HG03457 (cell line): ENCODE measurements around the gene FHIT.

Experiments used
- ATAC-seq: cut with Tn5 transposase; IDR thresholded peaks from one replicate; pipeline ENCODE4 v1.9.1; 2021; ENCODE audit warnings: moderate number of reproducible peaks; ENCODE audit not compliant: unreplicated experiment

The FHIT gene

DNA sequence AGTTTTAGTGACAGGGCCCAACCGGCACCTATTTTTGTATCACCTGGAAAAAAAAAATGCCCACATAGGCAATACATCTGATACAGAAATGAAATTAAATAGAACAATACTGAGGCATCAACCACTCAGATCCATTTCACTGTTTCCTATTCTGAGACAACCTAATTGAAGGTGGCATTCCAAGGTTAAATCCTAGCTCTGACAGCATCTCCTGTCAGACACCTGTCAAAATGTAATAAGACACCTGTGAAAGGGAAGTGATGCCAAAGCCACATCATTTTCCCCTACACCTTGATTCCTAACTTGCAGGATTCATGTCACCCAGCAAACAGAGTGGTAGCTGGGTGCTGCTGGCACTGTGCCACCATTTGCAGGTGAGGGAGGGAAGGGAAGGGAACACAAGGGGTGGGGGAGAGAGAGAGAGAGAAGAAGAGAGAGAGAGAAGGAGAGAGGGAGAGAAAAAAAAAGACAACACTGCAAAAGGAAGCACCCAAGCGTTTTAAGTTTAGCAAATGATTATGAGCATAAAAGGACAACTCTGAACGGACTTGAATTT, 1156.8 kb downstream of the FHIT start:
- no peak for ATAC-seq

DNA sequence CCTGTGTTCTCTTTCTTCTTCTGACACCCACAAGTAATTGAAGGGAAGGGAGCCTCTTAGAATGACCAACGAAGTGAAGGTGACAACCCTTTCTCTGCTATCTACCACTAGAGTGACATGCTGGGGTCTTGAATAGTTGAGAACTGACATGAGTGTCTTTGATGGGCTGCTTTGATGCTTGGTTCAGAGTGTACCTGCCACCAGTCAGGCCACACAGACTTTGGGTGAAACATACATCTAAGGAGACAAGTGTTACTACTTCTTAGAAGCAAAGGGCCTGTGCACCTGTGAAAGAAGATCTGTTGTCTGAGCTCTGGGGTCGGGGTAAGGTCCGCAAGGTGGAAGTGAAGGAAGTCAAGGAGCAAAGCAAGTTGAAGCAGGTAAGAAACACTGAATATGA, 1160.7 kb downstream of the FHIT start:
- ATAC-seq = no peak

DNA sequence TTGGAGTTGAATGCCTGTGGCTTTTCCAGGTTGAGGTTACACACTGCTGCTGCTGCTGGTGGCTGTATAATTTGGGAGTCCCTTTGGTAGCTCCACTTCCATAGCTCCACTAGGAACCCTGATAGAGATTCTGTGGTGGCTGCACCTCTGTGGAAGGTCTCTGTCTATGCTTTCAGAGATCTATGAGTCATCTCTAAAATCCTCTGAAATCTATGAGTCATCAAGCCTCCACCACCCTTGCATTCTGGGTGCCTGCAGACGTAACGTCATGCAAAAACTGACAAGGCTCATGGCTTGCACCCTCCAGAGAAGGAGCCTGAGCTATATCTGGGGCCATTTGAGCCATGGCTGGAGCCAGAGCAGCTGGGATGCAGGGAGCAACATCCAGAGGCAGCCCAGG, 1164.4 kb downstream of the FHIT start:
- no peak for ATAC-seq

DNA sequence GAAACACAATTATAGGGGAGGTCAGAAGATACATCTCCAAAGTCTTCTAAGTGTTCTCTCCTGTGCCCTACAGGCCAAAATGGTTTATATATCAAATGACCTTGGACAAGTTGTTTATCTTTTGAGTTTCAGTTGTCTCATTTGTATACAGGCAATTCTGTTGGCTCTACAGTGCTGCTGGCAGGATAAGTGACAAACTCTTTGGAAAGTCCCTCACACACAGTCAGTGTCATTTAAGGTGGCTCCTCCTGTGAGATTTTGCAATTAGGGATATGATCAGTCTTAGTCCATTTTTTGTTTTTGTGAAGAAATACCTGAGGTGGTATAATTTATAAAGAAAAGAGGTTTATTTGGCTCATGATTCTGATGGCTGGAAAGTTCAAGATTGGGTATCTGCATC, 1165.6 kb downstream of the FHIT start:
- ATAC-seq = no peak

DNA sequence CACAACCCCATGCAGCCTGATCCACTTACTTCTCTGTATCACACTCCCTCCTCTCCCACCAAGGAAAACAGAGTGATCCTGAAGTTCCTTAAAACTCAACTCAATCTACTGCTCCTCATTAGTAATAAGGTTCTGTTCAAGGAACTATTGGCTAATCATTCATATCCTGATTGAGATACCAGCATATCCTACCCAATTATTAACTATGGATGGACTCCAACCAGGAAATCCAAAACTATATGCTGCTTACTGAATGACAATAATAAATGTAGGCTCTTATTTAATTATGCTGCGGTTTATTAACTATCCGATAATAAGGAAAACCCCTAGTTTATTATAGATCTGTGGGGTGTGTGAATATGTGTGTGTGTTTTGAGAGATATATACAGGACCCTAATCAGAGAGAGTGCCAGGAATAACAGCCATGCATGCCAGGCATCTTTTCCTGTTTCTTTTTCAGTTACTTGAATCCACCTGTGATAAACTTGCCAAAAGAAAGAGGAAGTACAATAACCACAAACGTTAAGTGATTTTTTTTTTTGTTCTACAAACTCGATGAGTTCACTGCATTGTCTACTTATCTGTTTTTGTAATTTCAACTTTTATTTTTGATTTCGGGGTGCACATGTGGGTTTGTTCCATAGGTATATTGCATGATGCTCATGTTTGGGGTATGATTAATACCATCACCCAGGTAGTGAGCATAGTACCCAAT, 1169.7 kb downstream of the FHIT start:
- ATAC-seq = no peak

DNA sequence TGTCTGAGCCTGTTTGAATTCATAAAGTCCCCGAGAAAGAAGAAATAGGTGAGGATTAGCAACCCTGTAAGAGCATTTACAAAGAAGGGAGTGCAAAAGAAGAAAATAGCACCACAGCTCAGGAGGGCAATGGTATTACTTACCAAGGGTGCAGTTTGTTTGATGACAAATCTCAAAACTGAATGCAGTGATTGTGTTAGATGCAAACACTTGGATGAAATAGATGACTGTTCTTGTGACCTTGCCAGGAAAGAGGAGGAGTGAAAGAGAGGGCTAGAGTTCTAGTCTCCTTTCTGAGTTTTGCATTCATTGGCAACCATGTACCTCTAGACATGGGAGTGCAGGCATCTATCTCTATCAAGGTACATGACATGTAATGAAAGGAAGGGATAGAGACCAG, 1170.6 kb downstream of the FHIT start:
- ATAC-seq = no peak

DNA sequence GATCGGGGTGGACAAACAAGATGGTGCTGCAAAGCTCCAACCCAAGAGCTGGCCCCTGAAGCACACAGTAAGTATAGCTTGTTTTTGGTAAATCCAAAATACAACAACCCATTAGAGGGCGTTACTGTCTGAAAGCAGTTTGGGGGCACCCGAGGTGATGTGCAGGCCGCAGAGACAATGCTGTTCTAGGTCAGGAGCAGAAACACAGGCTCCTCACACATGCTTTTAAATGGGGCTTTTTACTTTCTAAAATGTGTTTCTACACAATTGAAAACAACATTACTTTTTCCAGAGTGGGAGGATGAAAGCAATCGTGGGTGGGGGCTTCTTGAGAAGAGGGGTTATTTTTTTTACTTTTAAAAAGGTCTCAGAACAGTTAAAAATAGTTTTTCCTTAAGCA, 1172.2 kb downstream of the FHIT start:
- ATAC-seq = no peak

DNA sequence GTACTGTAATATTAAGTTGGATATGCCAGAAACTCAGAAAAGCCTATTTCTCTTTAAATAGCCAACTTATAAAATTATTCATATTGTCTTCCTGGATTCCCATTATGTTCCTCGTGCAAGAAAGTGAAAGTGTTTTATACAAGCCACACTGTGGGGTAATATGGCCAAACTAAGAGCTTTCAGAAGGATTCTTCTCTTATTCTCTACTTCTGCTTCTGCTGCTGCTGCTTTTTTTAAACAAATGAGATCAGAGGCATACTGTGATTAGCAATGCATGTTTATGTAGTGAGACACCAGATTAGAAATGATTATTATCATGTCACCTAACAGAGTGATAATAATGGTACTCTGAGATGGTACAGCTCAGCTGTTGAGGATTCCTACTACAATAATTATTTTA, 1174.9 kb downstream of the FHIT start:
- no peak for ATAC-seq

DNA sequence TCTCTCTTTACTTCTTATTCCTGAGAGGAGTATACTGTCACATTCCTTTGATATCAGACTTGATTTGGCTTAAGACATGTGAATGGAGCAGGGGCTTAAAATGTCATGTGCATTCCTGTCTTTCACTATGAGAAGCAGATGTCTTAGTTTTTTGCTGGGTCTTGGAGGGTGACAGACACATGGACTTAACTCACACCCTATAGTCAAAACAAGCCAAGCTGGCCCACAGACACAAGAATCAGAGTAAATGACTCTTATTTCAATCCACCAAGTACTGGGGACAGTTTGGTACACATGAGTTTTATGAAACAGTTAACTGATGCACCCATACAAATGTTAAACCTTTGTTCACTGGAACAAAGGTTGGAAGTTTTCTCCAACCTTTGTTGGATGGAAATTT, 1177.3 kb downstream of the FHIT start:
- no peak for ATAC-seq

DNA sequence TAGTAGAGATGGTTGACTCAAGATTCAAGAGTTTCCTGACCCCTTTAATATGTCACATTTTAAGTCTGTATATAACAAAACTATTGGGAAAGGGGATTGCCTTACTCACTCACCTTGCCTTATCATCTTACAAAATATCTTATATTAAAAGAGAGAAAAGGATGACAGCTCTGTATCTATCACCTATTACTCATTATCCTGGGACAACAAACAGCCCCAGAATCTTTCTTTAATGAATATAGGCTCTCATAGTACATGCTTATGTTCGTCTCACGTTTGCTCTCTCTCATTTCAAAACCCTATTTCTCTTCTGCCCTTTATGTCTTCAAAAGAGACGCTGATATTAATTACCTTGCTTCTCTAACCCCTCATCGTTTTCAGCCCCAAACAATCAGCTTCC, 1178.0 kb downstream of the FHIT start:
- no peak for ATAC-seq

DNA sequence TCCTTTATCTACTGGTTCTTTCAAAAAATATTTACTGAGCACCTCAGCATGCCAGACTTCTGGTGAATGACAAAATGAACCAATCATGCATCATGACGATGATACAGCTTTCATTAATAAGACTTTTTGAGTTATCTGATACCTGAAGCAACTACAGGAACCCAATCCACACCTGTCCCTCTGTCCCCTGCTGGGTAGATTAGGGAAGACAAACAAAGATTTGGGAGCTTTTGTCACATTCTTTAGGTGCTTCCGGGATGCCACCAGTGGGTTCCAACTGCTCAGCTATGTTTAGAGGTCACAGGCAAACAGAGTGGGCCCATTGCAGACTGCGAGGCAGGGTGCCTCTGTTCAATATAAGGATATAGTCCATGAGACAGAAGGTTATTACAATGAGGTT, 1180.9 kb downstream of the FHIT start:
- no peak for ATAC-seq

DNA sequence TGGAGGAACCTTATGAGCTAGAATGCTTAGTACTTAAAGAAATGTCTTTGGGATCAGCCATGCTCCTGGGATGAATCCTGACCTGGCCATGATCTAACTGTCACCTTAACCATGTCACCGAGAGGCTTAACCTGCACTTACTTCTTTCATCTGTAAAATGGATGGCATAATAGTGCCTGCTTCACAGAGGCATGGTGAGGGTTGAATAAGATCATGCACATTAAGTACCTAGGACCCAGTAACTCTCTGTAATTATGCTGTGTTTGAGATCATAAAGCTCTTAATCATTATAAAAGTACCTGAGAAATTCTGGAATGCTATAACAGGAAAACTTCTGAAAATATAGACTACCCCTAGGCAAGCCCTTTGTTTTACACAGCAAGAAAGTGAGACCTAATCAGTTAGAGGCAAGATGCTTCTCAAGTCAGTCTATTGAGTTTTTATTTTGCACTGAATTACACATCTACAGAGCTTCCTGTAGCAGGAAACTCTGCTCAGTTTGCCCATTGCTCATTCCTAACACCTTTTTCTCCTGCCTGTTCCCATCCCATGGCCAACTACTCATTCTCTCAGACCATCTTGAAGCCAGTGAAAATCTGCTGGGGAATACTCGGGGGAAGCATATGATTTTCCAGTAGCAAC, 1185.9 kb downstream of the FHIT start:
- no peak for ATAC-seq

DNA sequence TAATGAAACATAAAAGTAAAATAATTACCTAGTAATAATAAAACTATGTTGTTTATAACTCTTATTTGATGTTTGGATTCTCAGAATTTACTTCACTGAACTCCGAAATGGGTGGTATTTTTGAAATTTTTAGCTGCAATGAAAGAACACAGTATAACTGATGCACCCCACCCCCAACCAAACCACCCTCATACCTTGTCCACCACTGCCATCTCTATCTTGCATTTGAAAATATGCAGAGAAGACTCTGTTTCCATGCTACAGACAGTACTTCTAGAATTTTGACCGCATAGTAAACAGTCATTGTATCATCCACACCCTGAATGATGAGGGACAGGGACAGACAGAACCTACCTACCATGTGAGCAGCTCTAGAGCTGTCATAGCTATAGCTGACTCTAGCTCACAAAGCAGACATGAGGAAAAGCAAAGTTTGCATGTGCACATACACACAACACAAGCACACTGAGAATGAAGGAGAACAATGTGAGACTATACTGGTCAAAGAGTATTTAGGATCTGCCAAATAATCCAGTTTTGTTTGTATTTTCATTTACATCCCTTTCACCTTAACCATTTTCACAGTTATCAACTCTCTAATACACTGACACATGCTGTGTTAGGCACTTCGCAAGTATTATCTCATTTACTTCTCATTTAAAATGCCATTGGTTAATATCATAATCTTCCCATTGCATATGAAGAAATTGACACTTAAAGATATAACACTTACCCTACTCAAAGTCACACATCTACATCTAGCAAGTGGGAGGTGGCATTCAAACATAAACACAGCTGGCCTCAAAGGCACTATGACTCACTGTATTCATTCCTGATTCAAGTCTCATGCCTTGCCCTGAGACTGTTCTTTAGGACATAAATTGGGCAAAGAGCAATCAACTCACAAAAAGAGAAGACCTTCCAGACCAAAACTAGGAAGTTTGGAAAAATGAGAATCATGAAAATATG, 1186.8 kb downstream of the FHIT start:
- no peak for ATAC-seq

DNA sequence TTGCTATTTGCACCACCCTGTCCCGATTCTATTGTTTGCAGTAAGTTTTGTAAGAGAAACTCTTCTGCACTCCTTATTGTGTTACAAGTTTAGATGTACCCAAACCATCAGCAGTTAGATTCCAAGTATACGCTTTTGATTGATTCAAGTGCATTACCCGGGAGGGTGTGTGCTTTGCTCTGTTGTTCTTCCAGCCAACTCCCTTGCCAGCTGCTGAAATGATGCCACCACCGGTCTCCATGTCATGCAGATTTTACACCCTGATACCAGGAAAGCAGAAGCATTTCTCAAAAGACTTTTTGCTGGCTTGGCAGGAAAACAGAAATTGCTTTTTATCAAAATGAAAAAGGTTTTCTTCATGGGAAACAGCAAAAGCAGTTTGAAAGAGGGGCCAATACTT, 1194.8 kb downstream of the FHIT start:
- ATAC-seq = no peak

DNA sequence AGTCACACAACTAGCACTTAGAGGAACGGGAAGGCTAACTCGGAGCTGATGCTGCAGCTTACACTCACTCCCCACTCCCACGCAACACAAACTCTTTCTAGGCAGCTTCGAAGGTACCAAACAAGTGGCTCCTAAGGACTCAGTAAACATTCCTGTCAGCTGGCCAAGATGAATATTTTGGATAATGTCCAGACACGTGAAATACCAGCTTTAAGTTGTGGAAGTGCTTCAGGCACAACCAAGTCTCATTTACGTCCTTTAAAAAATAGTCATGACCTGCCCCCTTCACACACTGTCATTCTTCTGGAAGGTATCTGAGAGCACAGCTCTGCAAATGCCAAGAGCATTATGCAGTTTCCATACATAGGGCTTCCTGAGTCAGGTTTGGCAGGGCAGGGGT, 1195.5 kb downstream of the FHIT start:
- no peak for ATAC-seq

DNA sequence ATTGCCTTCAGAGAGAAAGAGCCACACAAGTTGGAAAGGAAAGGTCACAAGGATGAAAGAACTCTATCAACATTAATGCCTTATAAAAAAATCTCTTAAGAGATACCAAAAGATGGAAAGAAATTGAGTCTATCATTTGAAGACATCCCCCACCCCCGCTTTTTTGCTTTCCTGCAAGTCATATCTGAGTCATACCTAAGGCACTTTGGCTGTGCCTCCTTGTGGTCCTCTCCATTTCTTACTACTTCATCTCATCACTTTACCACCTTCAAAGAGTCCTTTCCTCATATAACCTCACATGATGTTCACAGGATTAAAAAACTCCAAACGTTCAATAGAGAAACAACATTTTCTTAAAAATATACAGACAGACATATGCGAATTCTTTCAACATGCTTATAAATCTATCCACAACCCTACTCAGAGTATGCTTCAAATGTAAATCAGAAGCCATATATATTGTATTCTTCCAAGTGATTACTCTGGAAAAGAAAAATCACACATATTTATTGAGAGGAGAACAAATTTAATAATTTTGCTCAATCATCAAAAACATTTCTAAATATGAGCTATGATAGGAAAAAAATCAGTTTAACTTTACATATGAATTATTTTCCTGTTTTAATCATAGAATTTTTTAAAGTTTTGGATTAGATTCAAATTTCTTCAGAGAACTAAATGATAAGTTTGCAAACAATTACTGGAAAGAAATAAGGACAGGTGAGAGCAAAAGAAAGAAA, 1197.6 kb downstream of the FHIT start:
- ATAC-seq = no peak

DNA sequence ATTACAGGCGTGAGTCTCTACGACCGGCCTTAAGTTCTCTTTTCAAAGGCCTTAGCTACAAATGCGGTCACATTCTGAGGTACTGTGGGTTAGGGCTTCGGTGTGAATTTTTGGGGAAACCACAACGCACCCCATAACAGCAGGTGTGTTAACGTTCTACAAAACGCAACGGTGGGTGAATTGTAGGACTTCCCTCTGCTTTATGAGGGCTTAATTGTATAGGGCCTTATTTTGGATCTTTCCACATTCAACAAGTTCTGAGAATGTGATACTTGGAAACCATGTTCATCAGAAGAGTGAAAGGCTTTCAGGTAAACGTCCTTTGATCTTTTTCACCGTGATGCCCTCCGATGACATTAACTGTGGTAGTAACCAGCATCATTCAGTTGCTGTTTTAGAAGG, 1202.8 kb downstream of the FHIT start:
- no peak for ATAC-seq

DNA sequence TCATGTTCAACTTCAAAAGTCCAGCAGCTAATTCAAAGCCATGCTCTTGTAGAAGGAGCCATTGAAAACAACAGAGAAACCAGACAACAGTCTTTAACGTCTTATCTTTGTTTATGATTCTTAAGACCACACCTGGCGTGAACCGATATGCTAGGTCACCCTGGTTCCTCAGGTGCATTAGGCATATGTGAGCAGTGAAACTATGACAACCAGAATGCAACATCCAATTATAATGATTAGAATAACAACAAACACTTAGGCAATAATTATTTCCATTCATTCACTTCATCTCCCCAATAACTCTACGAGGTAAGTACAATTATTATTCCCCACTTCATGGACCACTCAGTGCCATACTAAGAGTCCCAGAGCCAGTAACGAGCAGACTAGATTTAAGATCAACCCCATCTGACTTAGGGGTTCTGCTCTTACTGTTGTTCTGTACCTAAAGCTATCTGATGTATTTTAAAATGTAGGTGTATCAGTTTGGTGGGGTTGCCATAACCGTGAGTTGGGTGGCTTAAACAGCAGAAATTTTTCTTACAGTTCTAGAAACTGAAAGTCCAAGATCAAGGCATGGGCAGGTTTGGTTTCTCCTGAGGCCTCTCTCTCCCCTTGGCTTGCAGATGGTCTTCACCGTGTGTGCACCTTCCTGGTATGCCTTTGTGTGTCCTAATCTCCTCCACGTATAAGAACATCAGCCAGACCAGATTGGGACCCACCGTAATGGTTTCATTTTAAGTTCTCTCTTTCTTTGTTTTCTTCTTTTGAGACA, 1203.6 kb downstream of the FHIT start:
- ATAC-seq = no peak

DNA sequence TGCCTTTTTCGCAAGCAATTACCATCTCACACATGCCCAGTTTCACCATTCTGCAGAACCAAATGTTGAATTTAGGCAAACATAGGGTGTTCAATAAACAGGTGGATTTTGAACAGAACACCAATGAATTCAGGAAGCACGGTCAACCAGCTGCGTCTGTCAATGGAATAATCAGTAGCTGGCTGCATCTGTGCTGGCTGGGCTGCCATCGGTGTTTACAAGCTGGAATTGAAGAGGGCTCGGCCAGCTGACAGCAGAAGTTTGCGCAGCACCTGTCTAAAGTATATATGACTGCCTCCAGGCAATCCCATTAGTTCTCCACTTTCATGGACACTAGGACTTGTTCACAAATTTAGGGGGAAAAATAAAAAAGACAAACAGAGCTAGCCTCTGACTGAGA, 1205.0 kb downstream of the FHIT start:
- no peak for ATAC-seq

DNA sequence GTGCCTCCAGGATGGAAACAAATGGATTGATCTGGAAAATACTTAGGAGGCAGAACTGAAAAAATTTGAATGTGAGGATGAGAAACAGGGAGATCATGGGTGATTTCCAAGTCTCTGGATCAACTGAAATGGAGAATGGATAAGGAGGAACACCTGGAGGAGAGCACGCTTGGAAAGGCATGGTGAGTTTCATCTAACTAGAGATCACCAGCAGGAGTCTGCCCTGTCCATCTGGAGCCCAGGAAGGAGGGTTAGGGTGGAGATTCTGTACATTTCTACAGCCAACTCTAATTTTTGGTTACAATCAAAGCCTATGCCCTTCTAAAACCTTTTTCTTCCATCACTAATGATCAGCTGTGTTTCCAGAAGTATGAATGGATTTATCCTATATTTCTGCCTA, 1205.6 kb downstream of the FHIT start:
- no peak for ATAC-seq
